Spleen (tissue), 7 donors: ENCODE measurements around the gene CHAD.

ENCODE experiments used
- CTCF ChIP-seq, 11 experiments: fragments of 200-600 bp in 7 of 11; fragments of 450-650 bp in 4 of 11; sonication (generic) in 4 of 11; IDR thresholded peaks in 8 of 11; conservative IDR thresholded peaks in 3 of 11; 1 replicate in 7 of 11; 2 replicates in 4 of 11; pipeline versions ENCODE4 v1.4.0 to v1.8.0; 2016 to 2021; ENCODE audit warnings: antibody characterized with exemption in 11 of 11, inconsistent platforms in 4 of 11, mild to moderate bottlenecking in 1 of 11
- POLR2A ChIP-seq, 3 donors: fragments of 450-650 bp; IDR thresholded peaks; one replicate each; pipeline ENCODE4 v1.5.1; 2017; ENCODE audit warnings: antibody characterized with exemption in 3 of 3, mild to moderate bottlenecking in 1 of 3
- donor health status: DM: no; HTN: no; CAD: no; lungs with moderate emphysema.
- donor health status: DM: no; HTN: no; CAD: no.
- donor health status: DM: no; HTN: no; CAD: no.

DNA sequence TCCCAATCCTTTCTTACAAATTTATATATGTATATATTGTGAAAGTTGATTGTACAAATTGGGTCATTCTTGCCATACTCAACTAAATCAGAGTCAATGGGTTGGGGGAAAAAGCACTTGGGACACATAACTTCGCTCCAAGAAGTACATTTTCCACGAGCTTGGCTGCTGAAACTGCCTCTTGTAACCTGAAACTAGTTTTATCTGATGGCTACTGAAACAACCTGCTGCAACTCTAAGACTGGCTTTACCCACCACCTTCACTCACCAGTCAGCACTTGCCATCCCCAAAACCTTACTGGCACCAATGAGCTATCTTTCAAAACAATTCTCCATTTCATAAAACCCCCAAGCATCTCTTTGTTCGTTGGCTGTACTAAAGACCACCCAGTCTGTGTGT is 25.1 kb upstream of the CHAD start:
- no peak for TF ChIP-seq CTCF (IDR thresholded peaks at IDR 0.05 in 8 of 11, conservative IDR thresholded peaks at IDR 0.05 in 3 of 11)
- TF ChIP-seq POLR2A (IDR thresholded peaks at IDR 0.05): no peak
